ENCODE measurements around the gene NUDC.
"Not testable (repeated sequence)": the region's sequence is repeated elsewhere in the genome, so short reads cannot be mapped to it uniquely, and the experiment has no call there.

NUDC gene

GRCh38 chr1:26972821-26973220, 51.3 kb downstream of the NUDC start:
- Histone ChIP-seq H3K4me1 (ENCODE audit: insufficient read depth, low read length) (peaks cover 17% of the 10 kb centered on the region; the same call in 1 of the 2 replicates), H3K9me3 (ENCODE audit: control insufficient read depth, insufficient read depth, low read length) (no peaks in the 10 kb centered on the region), H3K36me3 (ENCODE audit: insufficient read depth, low read length) (no peaks in the 10 kb centered on the region), H3K9ac (ENCODE audit: low read depth, low read length) (no peak overlapping the region)

- no peak overlapping the region for H3K9ac ChIP-seq (ENCODE audit: low read depth, low read length)
- no peaks in the 10 kb centered on the region for H3K36me3 ChIP-seq (ENCODE audit: insufficient read depth, low read length)
- H3K9me3 ChIP-seq (ENCODE audit: control insufficient read depth, insufficient read depth, low read length): no peaks in the 10 kb centered on the region
- H3K4me1 ChIP-seq (ENCODE audit: insufficient read depth, low read length): peaks cover 16% of the 10 kb centered on the region; the same call in 1 of the 2 replicates
Observed at GRCh38 chr1:26976621-26977510, 55.3 kb downstream of the NUDC start.

GRCh38 chr1:26978901-26979300, 57.4 kb downstream of the NUDC start:
- peaks cover 5% of the 10 kb centered on the region; the same call in 1 of the 2 replicates for H3K4me1 ChIP-seq (ENCODE audit: insufficient read depth, low read length)

GRCh38 chr1:26981146-26981846, 59.8 kb downstream of the NUDC start:
- no peaks in the 10 kb centered on the region for H3K9me3 ChIP-seq (ENCODE audit: control insufficient read depth, insufficient read depth, low read length)
- no peaks in the 10 kb centered on the region for H3K4me1 ChIP-seq (ENCODE audit: insufficient read depth, low read length)
- no peaks in the 10 kb centered on the region for H3K36me3 ChIP-seq (ENCODE audit: insufficient read depth, low read length)
- H3K9ac ChIP-seq (ENCODE audit: low read depth, low read length): no peak overlapping the region

More at GRCh38 chr1:26978901-26979300, 57.4 kb downstream of the NUDC start:
- Histone ChIP-seq H3K36me3 (ENCODE audit: insufficient read depth, low read length) (no peaks in the 10 kb centered on the region), H3K9ac (ENCODE audit: low read depth, low read length) (no peak overlapping the region), H3K9me3 (ENCODE audit: control insufficient read depth, insufficient read depth, low read length) (no peaks in the 10 kb centered on the region)

- H3K4me1 ChIP-seq (ENCODE audit: insufficient read depth, low read length): no peaks in the 10 kb centered on the region
- H3K9me3 ChIP-seq (ENCODE audit: control insufficient read depth, insufficient read depth, low read length): no peaks in the 10 kb centered on the region
- no peaks in the 10 kb centered on the region for H3K36me3 ChIP-seq (ENCODE audit: insufficient read depth, low read length)
- H3K9ac ChIP-seq (ENCODE audit: low read depth, low read length): no peak overlapping the region
Observed at GRCh38 chr1:26983863-26984262, 62.3 kb downstream of the NUDC start.

- H3K4me1 ChIP-seq (ENCODE audit: insufficient read depth, low read length): no peaks in the 10 kb centered on the region
- no peak overlapping the region for H3K9ac ChIP-seq (ENCODE audit: low read depth, low read length)
- H3K36me3 ChIP-seq (ENCODE audit: insufficient read depth, low read length): no peaks in the 10 kb centered on the region
- H3K9me3 ChIP-seq (ENCODE audit: control insufficient read depth, insufficient read depth, low read length): no peaks in the 10 kb centered on the region
Observed at GRCh38 chr1:26984291-26984690, 62.7 kb downstream of the NUDC start.

- H3K9me3 ChIP-seq (ENCODE audit: control insufficient read depth, insufficient read depth, low read length): no peaks in the 10 kb centered on the region
- H3K9ac ChIP-seq (ENCODE audit: low read depth, low read length): no peak overlapping the region
- no peaks in the 10 kb centered on the region for H3K36me3 ChIP-seq (ENCODE audit: insufficient read depth, low read length)
- peaks cover 11% of the 10 kb centered on the region for H3K4me1 ChIP-seq (ENCODE audit: insufficient read depth, low read length)
Observed at GRCh38 chr1:26986658-26987057, 65.1 kb downstream of the NUDC start.

- H3K9ac ChIP-seq (ENCODE audit: low read depth, low read length); H3K36me3 ChIP-seq (ENCODE audit: insufficient read depth, low read length); H3K9me3 ChIP-seq (ENCODE audit: control insufficient read depth, insufficient read depth, low read length): not testable (repeated sequence)
- peaks cover 15% of the 10 kb centered on the region for H3K4me1 ChIP-seq (ENCODE audit: insufficient read depth, low read length)
Observed at GRCh38 chr1:26989403-26990109, 68.0 kb downstream of the NUDC start.

GRCh38 chr1:26991310-26992116, 70.0 kb downstream of the NUDC start:
- H3K36me3 ChIP-seq (ENCODE audit: insufficient read depth, low read length): no peaks in the 10 kb centered on the region
- H3K9ac ChIP-seq (ENCODE audit: low read depth, low read length): no peak overlapping the region; the same call in 1 of the 2 replicates
- H3K9me3 ChIP-seq (ENCODE audit: control insufficient read depth, insufficient read depth, low read length): no peaks in the 10 kb centered on the region
- peaks cover 24% of the 10 kb centered on the region for H3K4me1 ChIP-seq (ENCODE audit: insufficient read depth, low read length)

GRCh38 chr1:26993237-26994019, 71.9 kb downstream of the NUDC start, which contains the start of gene TRNP1:
TRNP1 (plus strand) TSS chr1:26993692; CDS start chr1:26993787, 95 bp downstream.
- peaks cover 32% of the 10 kb centered on the region for H3K4me1 ChIP-seq (ENCODE audit: insufficient read depth, low read length)
- no peaks in the 10 kb centered on the region for H3K36me3 ChIP-seq (ENCODE audit: insufficient read depth, low read length)
- no peaks in the 10 kb centered on the region for H3K9me3 ChIP-seq (ENCODE audit: control insufficient read depth, insufficient read depth, low read length)
- peak within 1 kb of the TSS; percentile 73 for H3K9ac ChIP-seq (ENCODE audit: low read depth, low read length)

- peaks cover 36% of the 10 kb centered on the region for H3K4me1 ChIP-seq (ENCODE audit: insufficient read depth, low read length)
- H3K9me3 ChIP-seq (ENCODE audit: control insufficient read depth, insufficient read depth, low read length): no peaks in the 10 kb centered on the region
- peak overlapping the region; percentile 73 for H3K9ac ChIP-seq (ENCODE audit: low read depth, low read length)
- no peaks in the 10 kb centered on the region for H3K36me3 ChIP-seq (ENCODE audit: insufficient read depth, low read length)
Observed at GRCh38 chr1:26994020-26994786, 72.7 kb downstream of the NUDC start.

GRCh38 chr1:26994787-26995517, 73.4 kb downstream of the NUDC start:
- peak overlapping the region; percentile 73 for H3K9ac ChIP-seq (ENCODE audit: low read depth, low read length)
- no peaks in the 10 kb centered on the region for H3K36me3 ChIP-seq (ENCODE audit: insufficient read depth, low read length)
- H3K4me1 ChIP-seq (ENCODE audit: insufficient read depth, low read length): peaks cover 40% of the 10 kb centered on the region
- H3K9me3 ChIP-seq (ENCODE audit: control insufficient read depth, insufficient read depth, low read length): no peaks in the 10 kb centered on the region
